Breast epithelium (tissue), 4 donors: ENCODE data around the gene HSDL1. TPM values are rescaled to one million over a fixed set of nuclear protein-coding genes. Genes with fewer than 3 reads are reported as not detected.
A peak's percentile ranks its signal among the peaks of the same experiment; 100 is the strongest.

Source experiments
- DNase-seq, 2 donors: peaks; one replicate each; pipeline ENCODE4 v3.0.0-alpha.2; 2019; ENCODE audit warnings: low spot score in 2 of 2
- H3K27ac ChIP-seq, 2 donors: fragments of 200-600 bp; sonication (generic) in 1 of 2; one replicate each; pipeline ENCODE4 v1.5.1; 2016 to 2019; ENCODE audit warnings: mild to moderate bottlenecking in 1 of 2
- H3K27me3 ChIP-seq, 2 donors: fragments of 200-600 bp; sonication (generic) in 1 of 2; one replicate each; pipeline versions ENCODE4 v1.5.1 to v1.6.0; 2017 to 2019; ENCODE audit warnings: control low read depth in 1 of 2, mild to moderate bottlenecking in 1 of 2
- H3K36me3 ChIP-seq: fragments of 200-600 bp; one replicate; pipeline ENCODE4 v1.5.1; 2019
- H3K4me1 ChIP-seq, 2 donors: fragments of 200-600 bp; sonication (generic); one replicate each; pipeline ENCODE4 v1.5.1; 2016 to 2019; ENCODE audit warnings: control low read depth in 1 of 2
- H3K4me3 ChIP-seq, 3 donors: fragments of 200-600 bp; sonication (generic); 1 replicate in 2 of 3; 2 replicates in 1 of 3; pipeline ENCODE4 v1.5.1; 2016 to 2019; ENCODE audit warnings: mild to moderate bottlenecking in 3 of 3, moderate library complexity in 2 of 3
- H3K9me3 ChIP-seq, 2 donors: fragments of 200-600 bp; sonication (generic) in 1 of 2; one replicate each; pipeline ENCODE4 v1.5.1; 2016 to 2019; ENCODE audit warnings: control low read depth in 1 of 2
- POLR2A ChIP-seq: fragments of 450-650 bp; IDR thresholded peaks from one replicate; pipeline ENCODE4 v1.6.1; 2016; ENCODE audit warnings: antibody characterized with exemption, mild to moderate bottlenecking, moderate library complexity
- POLR2AphosphoS5 ChIP-seq, 3 donors: sonication (generic); formaldehyde crosslinking; IDR thresholded peaks; one replicate each; pipeline ENCODE4 v1.6.1; 2017; ENCODE audit warnings: antibody characterized with exemption in 3 of 3
- intact Hi-C: fragments of 100-400 bp; cut with DNase I; formaldehyde crosslinking; loops from one replicate; pipeline ENCODE4 v1.15.1; 2023; ENCODE audit warnings: low total_unique reads
- total RNA-seq, 3 donors: library from RNA; depleted of rRNA; stranded (reverse); fragments of >200 nt; gene quantifications; one replicate each; pipeline ENCODE4 v1.1.0, GENCODE V29; 2016
- TF ChIP-seq, protein P1 (sequence below), 3 donors: fragments of 450-650 bp; IDR thresholded peaks; one replicate each; pipeline ENCODE4 v1.5.1; 2016 to 2017; ENCODE audit warnings: antibody characterized with exemption in 3 of 3, mild to moderate bottlenecking in 3 of 3, moderate library complexity in 3 of 3

Gene HSDL1
- total RNA-seq, 3 donors from 2014 or later: 17.0 to 25.8 (median 21.0) TPM

DNA sequence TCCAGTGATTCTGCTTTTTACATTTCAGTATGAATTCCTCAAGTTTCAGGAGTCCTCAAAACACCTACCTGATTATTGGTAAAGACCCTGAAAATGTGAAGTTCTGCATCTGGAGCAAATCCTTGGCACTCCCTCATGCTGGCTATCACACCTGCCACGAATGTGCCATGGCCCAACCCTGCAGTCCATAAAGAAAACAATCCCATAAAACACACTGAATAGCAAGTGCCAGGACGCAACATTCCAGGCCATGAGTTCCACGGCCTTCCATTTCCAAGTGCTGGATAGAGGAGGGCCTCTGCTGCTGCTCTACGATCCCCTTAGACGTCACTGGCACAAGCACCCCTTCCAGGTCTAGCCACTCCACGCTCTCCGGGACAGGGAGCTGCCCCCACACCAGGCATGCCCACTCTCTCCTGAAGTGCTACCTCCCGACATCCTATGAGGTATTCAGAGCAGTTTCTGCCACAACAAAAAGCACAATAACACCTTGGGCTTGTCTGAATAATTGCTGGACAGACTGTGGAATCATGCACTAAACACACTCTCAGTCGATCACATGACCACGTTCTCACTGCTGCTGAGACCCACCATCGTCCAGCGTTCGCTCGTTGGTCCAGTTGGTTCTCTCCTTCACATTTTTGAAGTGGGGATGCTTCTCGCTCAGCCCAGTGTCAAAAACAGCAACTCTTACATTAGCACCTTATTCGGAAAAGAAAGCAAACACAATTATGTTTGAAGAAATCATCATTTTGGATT is 51.7 kb downstream of the HSDL1 start:
- Histone ChIP-seq H3K27me3 (no peaks in the 10 kb centered on the region), H3K9me3 (no peaks in the 10 kb centered on the region), H3K36me3 (peaks cover 13% of the 10 kb centered on the region), H3K4me3 (no peak overlapping the region), H3K4me1 (no peaks in the 10 kb centered on the region), H3K27ac (peak overlapping the region in 1 of 2 donors; percentile 40)
- no peak for DNase-seq
- TF ChIP-seq, protein P1, sequence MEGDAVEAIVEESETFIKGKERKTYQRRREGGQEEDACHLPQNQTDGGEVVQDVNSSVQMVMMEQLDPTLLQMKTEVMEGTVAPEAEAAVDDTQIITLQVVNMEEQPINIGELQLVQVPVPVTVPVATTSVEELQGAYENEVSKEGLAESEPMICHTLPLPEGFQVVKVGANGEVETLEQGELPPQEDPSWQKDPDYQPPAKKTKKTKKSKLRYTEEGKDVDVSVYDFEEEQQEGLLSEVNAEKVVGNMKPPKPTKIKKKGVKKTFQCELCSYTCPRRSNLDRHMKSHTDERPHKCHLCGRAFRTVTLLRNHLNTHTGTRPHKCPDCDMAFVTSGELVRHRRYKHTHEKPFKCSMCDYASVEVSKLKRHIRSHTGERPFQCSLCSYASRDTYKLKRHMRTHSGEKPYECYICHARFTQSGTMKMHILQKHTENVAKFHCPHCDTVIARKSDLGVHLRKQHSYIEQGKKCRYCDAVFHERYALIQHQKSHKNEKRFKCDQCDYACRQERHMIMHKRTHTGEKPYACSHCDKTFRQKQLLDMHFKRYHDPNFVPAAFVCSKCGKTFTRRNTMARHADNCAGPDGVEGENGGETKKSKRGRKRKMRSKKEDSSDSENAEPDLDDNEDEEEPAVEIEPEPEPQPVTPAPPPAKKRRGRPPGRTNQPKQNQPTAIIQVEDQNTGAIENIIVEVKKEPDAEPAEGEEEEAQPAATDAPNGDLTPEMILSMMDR (IDR thresholded peaks at IDR 0.05): no peak
- intact Hi-C loops: no loop called here

DNA sequence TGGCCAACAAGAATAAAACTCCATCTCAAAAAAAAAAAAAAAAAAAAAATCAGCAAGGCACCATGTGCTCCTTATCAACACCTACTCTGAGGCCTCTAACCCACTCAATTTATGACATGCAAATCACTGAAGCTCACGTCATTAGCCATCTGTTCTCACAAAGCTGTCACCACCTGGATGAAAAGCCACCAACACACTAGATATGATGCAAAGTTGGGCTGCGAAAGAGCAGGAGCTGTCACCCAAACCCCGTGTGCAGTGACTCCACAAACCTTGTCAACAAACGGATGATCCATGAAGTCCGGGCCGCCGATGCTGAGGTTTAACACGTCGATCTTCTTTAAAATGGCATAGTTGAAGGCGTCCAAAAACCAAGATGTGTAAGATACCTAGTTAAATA is 53.5 kb downstream of the HSDL1 start:
- Histone ChIP-seq H3K27me3 (no peaks in the 10 kb centered on the region), H3K4me3 (no peak overlapping the region), H3K36me3 (peaks cover 13% of the 10 kb centered on the region), H3K4me1 (no peaks in the 10 kb centered on the region), H3K27ac (no peak overlapping the region), H3K9me3 (no peaks in the 10 kb centered on the region)
- DNase-seq: no peak
- intact Hi-C loops: no loop called here
- TF ChIP-seq, protein P1 (IDR thresholded peaks at IDR 0.05): no peak
- no peak for TF ChIP-seq POLR2A
- no peak for TF ChIP-seq POLR2AphosphoS5 (IDR thresholded peaks at IDR 0.05)

DNA sequence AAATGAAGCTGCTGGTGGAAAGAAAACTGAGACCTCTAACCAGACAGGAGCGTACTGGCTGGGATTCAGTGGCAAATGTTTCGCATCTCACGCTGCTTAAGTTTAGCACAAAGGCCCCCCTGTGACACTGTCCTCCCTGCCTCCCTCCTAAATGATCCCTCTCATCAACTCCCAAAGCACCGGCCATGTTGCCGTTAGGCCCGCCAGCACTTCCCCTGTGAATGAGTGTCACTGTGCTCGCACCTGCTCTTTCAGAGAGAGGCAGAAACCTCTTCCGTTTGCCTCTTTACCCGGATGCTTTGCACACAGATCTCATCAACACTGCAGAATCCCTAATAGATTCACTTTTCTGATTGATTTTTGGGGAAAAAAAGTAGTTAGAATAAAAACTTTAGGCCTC is 54.8 kb downstream of the HSDL1 start:
- no peaks in the 10 kb centered on the region for H3K4me1 ChIP-seq
- intact Hi-C loops: no loop called here
- H3K27ac ChIP-seq: no peak overlapping the region
- H3K36me3 ChIP-seq: peaks cover 10% of the 10 kb centered on the region
- no peak for TF ChIP-seq POLR2A
- TF ChIP-seq, protein P1 (IDR thresholded peaks at IDR 0.05): no peak
- TF ChIP-seq POLR2AphosphoS5 (IDR thresholded peaks at IDR 0.05): no peak
- DNase-seq: no peak
- H3K4me3 ChIP-seq: no peak overlapping the region
- H3K9me3 ChIP-seq: no peaks in the 10 kb centered on the region
- no peaks in the 10 kb centered on the region for H3K27me3 ChIP-seq

DNA sequence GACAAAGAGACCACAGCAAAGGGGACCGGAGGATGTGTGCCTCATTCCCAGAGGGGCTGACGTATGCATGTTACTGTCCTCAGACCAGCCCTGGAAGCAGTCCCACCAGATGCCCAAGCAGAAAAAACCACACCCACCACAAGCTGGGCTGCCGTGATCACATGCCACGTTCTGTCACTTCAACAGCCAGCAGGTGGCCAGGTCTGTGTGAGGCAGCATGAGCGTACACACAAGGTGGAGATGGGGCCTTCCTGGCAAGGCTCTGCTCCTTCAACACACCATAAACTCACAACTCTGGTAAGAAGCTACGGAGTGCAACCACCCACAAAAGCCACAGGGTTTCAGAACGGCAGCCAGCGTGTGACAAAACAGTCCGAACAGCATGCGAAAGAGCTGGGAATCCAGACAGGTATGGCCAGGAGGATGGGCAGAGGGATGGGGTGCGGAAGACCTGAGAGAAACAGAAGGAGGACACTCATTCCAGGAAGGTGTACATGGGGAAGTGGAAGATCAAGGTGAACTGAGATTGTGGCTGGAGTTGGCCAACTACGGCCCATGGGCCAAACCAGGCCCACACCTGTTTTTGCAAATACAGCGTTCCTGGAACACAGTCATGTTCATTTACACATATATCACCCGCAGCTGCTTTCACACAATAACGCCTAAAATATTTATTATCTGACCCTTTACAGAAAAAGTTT is 56.1 kb downstream of the HSDL1 start:
- intact Hi-C loops: loop anchor here (10.0 kb wide), 1 partner anchor 96 kb away; the partner anchor contains the start of gene TAF1C
- no peaks in the 10 kb centered on the region for H3K27me3 ChIP-seq
- peaks cover 10% of the 10 kb centered on the region for H3K36me3 ChIP-seq
- TF ChIP-seq, protein P1 (IDR thresholded peaks at IDR 0.05): peak in 1 of 3 donors; percentile 21
- no peak for TF ChIP-seq POLR2AphosphoS5 (IDR thresholded peaks at IDR 0.05)
- H3K27ac ChIP-seq: peak overlapping the region in 1 of 2 donors; percentile 21
- H3K4me3 ChIP-seq: no peak overlapping the region
- peak; percentile 36 to 61 for DNase-seq
- no peaks in the 10 kb centered on the region for H3K9me3 ChIP-seq
- no peaks in the 10 kb centered on the region for H3K4me1 ChIP-seq

DNA sequence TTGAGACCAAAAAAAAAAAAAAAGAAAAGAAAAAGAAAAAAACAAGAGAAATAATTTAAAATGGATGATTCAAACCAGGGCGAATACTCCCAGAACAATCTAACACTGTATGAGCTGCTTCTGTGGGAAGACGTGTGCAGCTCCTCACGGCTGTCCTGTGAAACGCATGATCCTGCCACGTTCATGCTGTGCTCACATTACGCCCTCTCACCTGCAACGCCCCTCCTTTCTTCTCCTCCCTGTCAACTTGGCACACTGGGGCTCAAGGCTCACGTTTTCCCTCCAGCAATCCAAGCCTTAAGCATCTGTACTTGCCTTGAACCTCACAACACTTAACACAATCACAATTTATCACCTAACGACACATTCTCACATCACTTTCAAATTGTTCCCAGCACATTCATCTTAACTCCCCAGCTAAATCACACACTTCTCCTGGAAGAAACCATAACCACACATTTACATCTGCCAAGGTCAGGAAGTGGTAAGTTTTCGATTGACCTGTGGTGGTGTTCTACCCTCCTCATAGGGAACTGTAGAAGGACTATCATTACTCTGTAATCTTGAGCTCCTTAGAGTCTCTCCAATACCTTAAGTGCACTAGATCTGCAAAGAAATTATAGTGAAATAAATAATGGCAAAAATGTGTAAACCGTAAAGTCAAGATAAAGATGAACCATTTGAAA is 57.4 kb downstream of the HSDL1 start:
- Histone ChIP-seq H3K27me3 (no peaks in the 10 kb centered on the region), H3K9me3 (no peaks in the 10 kb centered on the region), H3K27ac (no peak overlapping the region), H3K4me1 (no peaks in the 10 kb centered on the region), H3K36me3 (peaks cover 7% of the 10 kb centered on the region), H3K4me3 (no peak overlapping the region)
- DNase-seq: no peak
- intact Hi-C loops: loop anchor here (10.0 kb wide), 1 partner anchor 97 kb away; the partner anchor contains the start of gene TAF1C
- no peak for TF ChIP-seq POLR2A
- no peak for TF ChIP-seq POLR2AphosphoS5 (IDR thresholded peaks at IDR 0.05)
- TF ChIP-seq, protein P1 (IDR thresholded peaks at IDR 0.05): no peak
